Measurements from ENCODE around the gene PHYHD1.

- TF ChIP-seq CTCF (IDR thresholded peaks at IDR 0.05; ENCODE audit: extremely low read depth in 1 of 2, insufficient read depth in 1 of 2, low read depth in 1 of 2, low read length in 2 of 2) = no peak
- TF ChIP-seq POLR2AphosphoS5 (IDR thresholded peaks at IDR 0.05; ENCODE audit: insufficient read depth, low read depth, low read length) = no peak
- no peak for TF ChIP-seq POLR2A (IDR thresholded peaks at IDR 0.05; ENCODE audit: low read depth, low read length)
- TF ChIP-seq JUN (IDR thresholded peaks at IDR 0.05; ENCODE audit: borderline replicate concordance, insufficient read depth, insufficient read length, low read depth) = no peak
Measured at GRCh38 chr9:128928624-128929023, 7.8 kb downstream of the PHYHD1 start.
